GM12878 (cell line): ENCODE measurements around the gene C2orf74. TPM values are rescaled to one million over a fixed set of nuclear protein-coding genes. Genes with fewer than 3 reads are reported as not detected.

Experiments
- ATAC-seq: fragments of 200-7000 bp; cut with Tn5 transposase; 3 replicates; pipeline ENCODE4 v1.9.1; 2020; ENCODE audit warnings: mild to moderate bottlenecking, moderate library complexity
- BruUV-seq: library from RNA; stranded (reverse); fragments of 400-500 nt; replicated peaks from 2 replicates; lab custom pipeline; 2021; lab: Mats Ljungman, UMichigan
- CTCF ChIA-PET: fragments of 300-600 bp; sonication (Branson Sonifier 250); formaldehyde crosslinking; extraction: SDS; loops from one replicate; lab custom pipeline; 2021; ENCODE audit warnings: inconsistent platforms; lab: Yijun Ruan, JAX
- POLR2A ChIA-PET: fragments of 350-600 bp; formaldehyde crosslinking; extraction: SDS; loops from one replicate; lab custom pipeline; 2021; ENCODE audit warnings: inconsistent platforms; lab: Charles Lee
- RAD21 ChIA-PET: fragments of 300-600 bp; sonication (Branson Sonifier 250); formaldehyde crosslinking; loops from one replicate; lab custom pipeline; 2023; ENCODE audit warnings: antibody characterized with exemption; ENCODE audit not compliant: unreplicated experiment; lab: Charles Lee
- SMC1A ChIA-PET: fragments of 300-600 bp; sonication (Branson Sonifier 250); formaldehyde crosslinking; loops from one replicate; lab custom pipeline; 2023; ENCODE audit not compliant: unreplicated experiment, uncharacterized antibody; lab: Charles Lee
- DNase-seq: peaks from one replicate; pipeline ENCODE4 v3.0.0-alpha.2; 2011; ENCODE audit warnings: low read depth, low spot score
- FAIRE-seq: peaks from 3 replicates; lab custom pipeline; 2011; peaks lifted over from hg19 to GRCh38; lab: Jason Lieb, UNC
- H2AFZ ChIP-seq: 2 replicates; pipeline ENCODE4 v1.6.0; 2011; ENCODE audit warnings: low read depth, low read length, control low read depth; ENCODE audit not compliant: control insufficient read depth
- H3K27ac ChIP-seq: 2 replicates; pipeline ENCODE4 v1.5.1; 2011; ENCODE audit warnings: control low read depth; ENCODE audit not compliant: control insufficient read depth, insufficient read depth
- H3K27me3 ChIP-seq, 2 experiments: replicated peaks in 1 of 2; 2 replicates each; pipeline versions ENCODE4 v1.6.0 to v1.6.1; 2011; ENCODE audit warnings: low read length in 1 of 2; ENCODE audit not compliant: control insufficient read depth in 2 of 2, insufficient read depth in 2 of 2
- H3K36me3 ChIP-seq, 2 experiments: 2 replicates each; pipeline ENCODE4 v1.5.1; 2011; ENCODE audit warnings: low read length in 1 of 2; ENCODE audit not compliant: control insufficient read depth in 2 of 2, insufficient read depth in 2 of 2
- H3K4me1 ChIP-seq: 2 replicates; pipeline ENCODE4 v1.6.1; 2011; ENCODE audit warnings: mild to moderate bottlenecking, low read length, moderate library complexity, mixed read lengths; ENCODE audit not compliant: control insufficient read depth, insufficient read depth
- H3K4me2 ChIP-seq: 2 replicates; pipeline ENCODE4 v1.6.0; 2011; ENCODE audit warnings: control low read depth; ENCODE audit not compliant: control insufficient read depth, insufficient read depth
- H3K4me3 ChIP-seq: fragments of 200-600 bp; sonication (generic); 2 replicates; pipeline ENCODE4 v1.5.1; 2016
- H3K79me2 ChIP-seq: 2 replicates; pipeline ENCODE4 v1.6.0; 2011; ENCODE audit warnings: low read length; ENCODE audit not compliant: control insufficient read depth, insufficient read depth
- H3K9ac ChIP-seq: 2 replicates; pipeline ENCODE4 v1.8.0; 2011; ENCODE audit warnings: low read length, control low read depth, mixed read lengths; ENCODE audit not compliant: control insufficient read depth, insufficient read depth
- H3K9me3 ChIP-seq: replicated peaks from 3 replicates; pipeline ENCODE4 v1.5.1; 2011; ENCODE audit warnings: mild to moderate bottlenecking, low read length; ENCODE audit not compliant: control insufficient read depth, insufficient read depth
- H4K20me1 ChIP-seq: 2 replicates; pipeline ENCODE4 v1.6.0; 2011; ENCODE audit not compliant: control insufficient read depth, insufficient read depth
- BACH1 ChIP-seq: fragments of 450-650 bp; IDR thresholded peaks from 2 replicates; pipeline ENCODE4 v1.6.1; 2017; ENCODE audit warnings: mild to moderate bottlenecking, borderline replicate concordance
- EZH2 ChIP-seq: IDR thresholded peaks from 2 replicates; pipeline ENCODE4 v1.6.1; 2012; ENCODE audit warnings: low read depth, mild to moderate bottlenecking, control low read depth, inconsistent platforms, low read length, borderline replicate concordance; ENCODE audit not compliant: control insufficient read depth
- IKZF1 ChIP-seq: fragments of 450-650 bp; conservative IDR thresholded peaks from 2 replicates; pipeline ENCODE4 v1.6.1; 2017; ENCODE audit warnings: antibody characterized with exemption, mild to moderate bottlenecking
- PAX8 ChIP-seq: fragments of 450-650 bp; IDR thresholded peaks from 2 replicates; pipeline ENCODE4 v1.6.1; 2017; ENCODE audit warnings: mild to moderate bottlenecking, moderate library complexity
- RB1 ChIP-seq: fragments of 450-650 bp; formaldehyde crosslinking; IDR thresholded peaks from 2 replicates; pipeline ENCODE4 v1.6.1; 2017; ENCODE audit warnings: mild to moderate bottlenecking, borderline replicate concordance
- SIX5 ChIP-seq: IDR thresholded peaks from 2 replicates; pipeline ENCODE4 v1.6.1; 2011; ENCODE audit warnings: mild to moderate bottlenecking, low read depth, low read length, moderate library complexity; ENCODE audit not compliant: severe bottlenecking
- SPI1 ChIP-seq: IDR thresholded peaks from 2 replicates; pipeline ENCODE4 v1.6.1; 2011; ENCODE audit warnings: low read depth, mild to moderate bottlenecking, low read length, moderate library complexity, borderline replicate concordance; ENCODE audit not compliant: insufficient read depth
- STAT3 ChIP-seq: IDR thresholded peaks from 2 replicates; pipeline ENCODE4 v1.6.1; 2011; ENCODE audit warnings: low read depth, low read length, improper control_type of control experiment
- TBL1XR1 ChIP-seq: IDR thresholded peaks from 2 replicates; pipeline ENCODE4 v1.6.1; 2012; ENCODE audit warnings: low read depth, low read length, improper control_type of control experiment
- ZSCAN29 ChIP-seq: fragments of 450-650 bp; IDR thresholded peaks from 2 replicates; pipeline ENCODE4 v1.6.1; 2017; ENCODE audit warnings: mild to moderate bottlenecking, moderate library complexity
- WGBS: methylation state at CpG from one replicate; pipeline ENCODE4 v1.1.6; 2016; ENCODE audit warnings: low lambda C conversion rate; ENCODE audit not compliant: insufficient replicate concordance, insufficient coverage; ENCODE audit errors: missing lambda C conversion rate; 5-methylcytosine and 5-hydroxymethylcytosine counted together
- in situ Hi-C: fragments of 300-500 bp; cut with MboI; formaldehyde crosslinking; loops from 9 replicates; pipeline ENCODE4 v1.14.3; 2018; ENCODE audit warnings: mixed read lengths
- intact Hi-C: fragments of 100-400 bp; cut with micrococcal nuclease; formaldehyde crosslinking; loops from one replicate; pipeline ENCODE4 v1.14.2; 2022; ENCODE audit not compliant: unreplicated experiment
- polyA plus RNA-seq, 11 experiments: library from polyadenylated mRNA; depleted of rRNA in 4 of 11; unstranded in 6 of 11; stranded (reverse) in 5 of 11; fragments of >200 nt; fragmentation: Nextera tagmentation in 4 of 11; fragmentation: Illumina TruSeq in 1 of 11; extraction: Ambion mirVana in 4 of 11; extraction: Trizol in 1 of 11; gene quantifications; 1 replicate in 1 of 11; 2 replicates in 10 of 11; pipeline versions ENCODE4 v1.2.1 to v1.2.3, GENCODE V29; 2011 to 2016; ENCODE audit warnings: inconsistent platforms in 2 of 11, missing spikeins in 2 of 11, low read depth in 1 of 11
- total RNA-seq, 4 experiments: library from RNA; depleted of rRNA in 3 of 4; stranded (reverse); fragments of >200 nt in 3 of 4; fragmentation: Illumina TruSeq in 1 of 4; extraction: Trizol in 1 of 4; gene quantifications; 2 replicates each; pipeline versions ENCODE4 v1.2.1 to v1.2.3, GENCODE V29; 2013 to 2021
- TF ChIP-seq, protein P1 (sequence below): IDR thresholded peaks from 2 replicates; pipeline ENCODE4 v1.6.1; 2011; ENCODE audit warnings: borderline replicate concordance, low read depth, mild to moderate bottlenecking, moderate library complexity, mixed read lengths, low read length; ENCODE audit not compliant: insufficient read depth; ENCODE audit errors: extremely low read length
- TF ChIP-seq, protein P2 (sequence below): fragments of 450-650 bp; formaldehyde crosslinking; IDR thresholded peaks from 2 replicates; pipeline ENCODE4 v1.4.0; 2022; ENCODE audit warnings: mild to moderate bottlenecking, moderate library complexity
- TF ChIP-seq, protein P3 (sequence below): IDR thresholded peaks from 2 replicates; pipeline ENCODE4 v1.6.1; 2011; ENCODE audit warnings: borderline replicate concordance, low read depth, mild to moderate bottlenecking, moderate library complexity, low read length; ENCODE audit not compliant: insufficient read depth, poor library complexity, severe bottlenecking

Gene C2orf74
- total and polyA plus RNA-seq, 10 of the 15 experiments (the other 5 are each of a cell fraction or from before 2014, with no cell fraction given) = 3.8 to 25.0 (median 15.2) TPM

DNA sequence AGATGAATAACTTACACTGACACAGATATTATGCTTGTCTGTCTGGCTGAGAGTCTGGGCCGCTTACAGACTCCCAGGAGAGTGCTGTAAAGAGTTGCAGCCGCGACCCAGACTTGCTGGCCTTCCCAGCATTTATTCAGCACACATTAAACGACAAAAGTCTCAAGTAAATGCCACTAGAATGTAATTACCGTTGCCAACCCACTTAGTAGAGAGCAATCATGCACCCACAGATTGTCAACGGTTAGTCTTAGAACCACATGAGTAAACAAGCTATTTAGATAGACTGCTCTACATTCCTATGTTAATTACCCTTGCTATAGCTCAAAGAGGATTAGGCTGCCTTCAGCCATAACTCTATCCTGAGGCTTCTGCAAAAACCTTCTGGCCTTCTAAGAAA, 47.8 kb upstream of the C2orf74 start (continued):
- TF ChIP-seq PAX8 = no peak
- no peak for TF ChIP-seq ZSCAN29

DNA sequence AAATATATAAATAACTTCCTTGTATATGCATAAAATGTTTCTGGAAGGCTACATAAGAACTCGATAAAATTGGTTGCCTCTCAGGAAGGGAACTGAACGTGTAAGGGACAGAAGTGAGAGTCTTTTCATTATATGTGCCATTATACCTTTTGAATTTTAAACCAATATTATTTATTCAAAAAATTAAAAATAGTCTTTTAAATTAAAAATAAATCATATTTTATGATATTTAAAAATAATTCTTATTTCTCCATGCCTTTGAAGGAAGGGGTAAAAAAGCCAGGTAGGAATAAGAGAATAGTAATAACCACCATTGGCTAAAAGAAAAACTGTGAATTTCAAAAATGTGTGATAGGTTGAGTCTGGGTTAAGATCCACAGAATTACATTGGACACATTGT, 45.7 kb upstream of the C2orf74 start:
- Histone ChIP-seq H3K9ac (no peak overlapping the region), H3K4me1 (no peaks in the 10 kb centered on the region; the same call in 1 of the 2 replicates), H2AFZ (no peak overlapping the region), H3K36me3 (no peaks in the 10 kb centered on the region; a peak in 1 of 4 replicates), H3K9me3 (no peaks in the 10 kb centered on the region), H3K79me2 (no peaks in the 10 kb centered on the region), H4K20me1 (no peaks in the 10 kb centered on the region), H3K4me2 (no peak overlapping the region), H3K27me3 (no peaks in the 10 kb centered on the region), H3K4me3 (no peak overlapping the region), H3K27ac (no peak overlapping the region)
- ChIA-PET POLR2A (no interaction called here), RAD21 (no interaction called here), SMC1A (interaction anchor here (0.8 to 1.7 kb wide), 3 partner anchors 9 to 22 kb away, joined by 3 to 7 read pairs (median 7); no protein-coding TSS in a partner anchor), CTCF (no interaction called here)
- TF ChIP-seq IKZF1 (no peak), SPI1 (no peak), RB1 (no peak), TBL1XR1 (no peak), SIX5 (no peak), BACH1 (no peak), STAT3 (no peak), EZH2 (no peak)
- TF ChIP-seq, protein P1, sequence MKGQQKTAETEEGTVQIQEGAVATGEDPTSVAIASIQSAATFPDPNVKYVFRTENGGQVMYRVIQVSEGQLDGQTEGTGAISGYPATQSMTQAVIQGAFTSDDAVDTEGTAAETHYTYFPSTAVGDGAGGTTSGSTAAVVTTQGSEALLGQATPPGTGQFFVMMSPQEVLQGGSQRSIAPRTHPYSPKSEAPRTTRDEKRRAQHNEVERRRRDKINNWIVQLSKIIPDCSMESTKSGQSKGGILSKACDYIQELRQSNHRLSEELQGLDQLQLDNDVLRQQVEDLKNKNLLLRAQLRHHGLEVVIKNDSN = no peak
- TF ChIP-seq, protein P2, sequence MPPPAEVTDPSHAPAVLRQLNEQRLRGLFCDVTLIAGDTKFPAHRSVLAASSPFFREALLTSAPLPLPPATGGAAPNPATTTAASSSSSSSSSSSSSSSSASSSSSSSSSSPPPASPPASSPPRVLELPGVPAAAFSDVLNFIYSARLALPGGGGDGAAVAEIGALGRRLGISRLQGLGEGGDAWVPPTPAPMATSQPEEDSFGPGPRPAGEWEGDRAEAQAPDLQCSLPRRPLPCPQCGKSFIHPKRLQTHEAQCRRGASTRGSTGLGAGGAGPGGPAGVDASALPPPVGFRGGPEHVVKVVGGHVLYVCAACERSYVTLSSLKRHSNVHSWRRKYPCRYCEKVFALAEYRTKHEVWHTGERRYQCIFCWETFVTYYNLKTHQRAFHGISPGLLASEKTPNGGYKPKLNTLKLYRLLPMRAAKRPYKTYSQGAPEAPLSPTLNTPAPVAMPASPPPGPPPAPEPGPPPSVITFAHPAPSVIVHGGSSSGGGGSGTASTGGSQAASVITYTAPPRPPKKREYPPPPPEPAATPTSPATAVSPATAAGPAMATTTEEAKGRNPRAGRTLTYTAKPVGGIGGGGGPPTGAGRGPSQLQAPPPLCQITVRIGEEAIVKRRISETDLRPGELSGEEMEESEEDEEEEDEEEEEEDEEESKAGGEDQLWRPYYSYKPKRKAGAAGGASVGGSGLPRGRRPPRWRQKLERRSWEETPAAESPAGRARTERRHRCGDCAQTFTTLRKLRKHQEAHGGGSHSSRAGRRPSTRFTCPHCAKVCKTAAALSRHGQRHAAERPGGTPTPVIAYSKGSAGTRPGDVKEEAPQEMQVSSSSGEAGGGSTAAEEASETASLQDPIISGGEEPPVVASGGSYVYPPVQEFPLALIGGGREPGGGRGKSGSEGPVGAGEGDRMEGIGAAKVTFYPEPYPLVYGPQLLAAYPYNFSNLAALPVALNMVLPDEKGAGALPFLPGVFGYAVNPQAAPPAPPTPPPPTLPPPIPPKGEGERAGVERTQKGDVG = no peak
- TF ChIP-seq, protein P3, sequence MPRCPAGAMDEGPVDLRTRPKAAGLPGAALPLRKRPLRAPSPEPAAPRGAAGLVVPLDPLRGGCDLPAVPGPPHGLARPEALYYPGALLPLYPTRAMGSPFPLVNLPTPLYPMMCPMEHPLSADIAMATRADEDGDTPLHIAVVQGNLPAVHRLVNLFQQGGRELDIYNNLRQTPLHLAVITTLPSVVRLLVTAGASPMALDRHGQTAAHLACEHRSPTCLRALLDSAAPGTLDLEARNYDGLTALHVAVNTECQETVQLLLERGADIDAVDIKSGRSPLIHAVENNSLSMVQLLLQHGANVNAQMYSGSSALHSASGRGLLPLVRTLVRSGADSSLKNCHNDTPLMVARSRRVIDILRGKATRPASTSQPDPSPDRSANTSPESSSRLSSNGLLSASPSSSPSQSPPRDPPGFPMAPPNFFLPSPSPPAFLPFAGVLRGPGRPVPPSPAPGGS = no peak
- no peak for DNase-seq
- no TSS peak for BruUV-seq
- no peak for ATAC-seq
- no peak for FAIRE-seq
- intact Hi-C loops (no loop called here), in situ Hi-C loops (no loop called here)
- 100% methylated on average over 2 of the region's 2 CpGs for WGBS
